AG04450 (cell line): Measurements from ENCODE around the gene PIH1D1. TPM values are rescaled to one million over a fixed set of nuclear protein-coding genes. Genes with fewer than 3 reads are reported as not detected.

ENCODE experiments used
- CTCF ChIA-PET: fragments of 300-600, 350-600 bp; formaldehyde crosslinking; extraction: SDS; loops from one replicate; lab custom pipeline; 2022; ENCODE audit warnings: antibody characterized with exemption, inconsistent platforms; lab: Charles Lee
- POLR2A ChIA-PET: fragments of 350-600 bp; formaldehyde crosslinking; extraction: SDS; loops from one replicate; lab custom pipeline; 2021; ENCODE audit warnings: antibody characterized with exemption, inconsistent platforms; lab: Yijun Ruan, JAX
- DNase-seq: peaks from one replicate; pipeline ENCODE4 v3.0.0-alpha.2; 2011; ENCODE audit warnings: low read depth, low spot score
- H3K27ac ChIP-seq: one replicate; pipeline ENCODE4 v1.5.1; 2012; ENCODE audit warnings: low read depth, low read length, control low read depth
- H3K27me3 ChIP-seq: one replicate; pipeline ENCODE4 v1.6.0; 2012; ENCODE audit warnings: low read length; ENCODE audit not compliant: control insufficient read depth, insufficient read depth
- H3K4me3 ChIP-seq: 2 replicates; pipeline ENCODE4 v1.5.1; 2011; ENCODE audit warnings: mild to moderate bottlenecking, low read depth, low read length, control low read depth
- H3K9me3 ChIP-seq: 2 replicates; pipeline ENCODE4 v1.5.1; 2012; ENCODE audit warnings: low read length; ENCODE audit not compliant: control insufficient read depth, insufficient read depth
- polyA plus RNA-seq: library from polyadenylated mRNA; depleted of rRNA; stranded (reverse); fragments of >200 nt; gene quantifications from 2 replicates; pipeline ENCODE4 v1.2.3, GENCODE V29; 2011
- TF ChIP-seq, protein P1 (sequence below): IDR thresholded peaks from 2 replicates; pipeline ENCODE4 v1.5.1; 2011; ENCODE audit warnings: low read depth, low read length, control low read depth, inconsistent platforms

Gene PIH1D1
- polyA plus RNA-seq, 1 experiment, result 62.5 TPM

DNA sequence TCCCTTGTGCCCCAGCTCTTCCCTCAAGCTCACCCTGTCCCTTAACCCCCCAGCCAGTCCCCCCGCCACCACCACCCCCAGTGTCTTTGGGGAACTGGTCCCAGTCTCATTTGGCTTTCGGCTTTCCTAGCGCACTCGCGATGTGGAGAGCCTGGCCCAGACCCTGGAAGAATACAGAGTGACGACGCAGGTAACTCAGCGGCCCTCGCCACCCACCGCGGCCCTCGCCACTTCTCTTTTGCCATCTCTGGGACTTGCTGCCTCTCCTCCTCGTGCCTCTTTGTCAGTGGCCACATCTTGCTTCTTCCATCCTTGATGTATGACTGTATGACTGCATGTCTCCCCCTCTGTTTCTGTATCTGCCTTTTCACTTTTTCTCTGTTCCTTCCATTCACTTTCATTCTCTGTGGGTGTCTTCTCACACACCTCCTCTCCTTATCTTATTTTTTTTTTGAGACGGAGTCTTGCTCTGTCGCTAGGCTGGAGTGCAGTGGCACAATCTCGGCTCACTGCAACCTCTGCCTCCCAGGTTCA is 44.1 kb downstream of the PIH1D1 start:
- Histone ChIP-seq H3K27ac (no peak overlapping the region), H3K27me3 (peaks cover 22% of the 10 kb centered on the region), H3K4me3 (no peak overlapping the region), H3K9me3 (no peaks in the 10 kb centered on the region)
- no peak for DNase-seq
- TF ChIP-seq, protein P1, sequence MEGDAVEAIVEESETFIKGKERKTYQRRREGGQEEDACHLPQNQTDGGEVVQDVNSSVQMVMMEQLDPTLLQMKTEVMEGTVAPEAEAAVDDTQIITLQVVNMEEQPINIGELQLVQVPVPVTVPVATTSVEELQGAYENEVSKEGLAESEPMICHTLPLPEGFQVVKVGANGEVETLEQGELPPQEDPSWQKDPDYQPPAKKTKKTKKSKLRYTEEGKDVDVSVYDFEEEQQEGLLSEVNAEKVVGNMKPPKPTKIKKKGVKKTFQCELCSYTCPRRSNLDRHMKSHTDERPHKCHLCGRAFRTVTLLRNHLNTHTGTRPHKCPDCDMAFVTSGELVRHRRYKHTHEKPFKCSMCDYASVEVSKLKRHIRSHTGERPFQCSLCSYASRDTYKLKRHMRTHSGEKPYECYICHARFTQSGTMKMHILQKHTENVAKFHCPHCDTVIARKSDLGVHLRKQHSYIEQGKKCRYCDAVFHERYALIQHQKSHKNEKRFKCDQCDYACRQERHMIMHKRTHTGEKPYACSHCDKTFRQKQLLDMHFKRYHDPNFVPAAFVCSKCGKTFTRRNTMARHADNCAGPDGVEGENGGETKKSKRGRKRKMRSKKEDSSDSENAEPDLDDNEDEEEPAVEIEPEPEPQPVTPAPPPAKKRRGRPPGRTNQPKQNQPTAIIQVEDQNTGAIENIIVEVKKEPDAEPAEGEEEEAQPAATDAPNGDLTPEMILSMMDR, result no peak
- ChIA-PET POLR2A (no interaction called here), CTCF (no interaction called here)

DNA sequence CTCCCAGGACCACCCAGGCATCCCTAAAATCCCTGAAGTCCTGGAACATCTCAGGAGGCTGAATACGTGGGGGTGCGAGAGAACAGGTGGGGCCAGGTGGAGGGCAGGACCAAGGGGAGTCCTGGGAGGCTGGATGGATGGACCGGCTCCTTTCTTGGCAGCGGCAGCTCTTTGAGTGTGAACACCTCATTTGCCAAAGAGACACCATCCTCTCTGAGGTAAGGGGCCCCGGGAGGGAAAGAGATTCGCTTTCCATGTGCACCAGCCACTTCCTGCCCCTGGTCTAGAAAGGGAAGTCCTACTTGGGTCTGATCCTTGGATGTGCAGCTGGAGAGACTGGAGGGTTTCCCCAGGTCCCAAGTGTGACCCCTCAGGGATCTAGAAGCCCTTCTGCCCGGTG is 44.5 kb downstream of the PIH1D1 start:
- POLR2A ChIA-PET, result no interaction called here
- TF ChIP-seq, protein P1, result no peak
- peaks cover 21% of the 10 kb centered on the region for H3K27me3 ChIP-seq
- no peak for DNase-seq
- no peaks in the 10 kb centered on the region for H3K9me3 ChIP-seq
- CTCF ChIA-PET, result no interaction called here
- no peak overlapping the region for H3K27ac ChIP-seq
- H3K4me3 ChIP-seq, result no peak overlapping the region

DNA sequence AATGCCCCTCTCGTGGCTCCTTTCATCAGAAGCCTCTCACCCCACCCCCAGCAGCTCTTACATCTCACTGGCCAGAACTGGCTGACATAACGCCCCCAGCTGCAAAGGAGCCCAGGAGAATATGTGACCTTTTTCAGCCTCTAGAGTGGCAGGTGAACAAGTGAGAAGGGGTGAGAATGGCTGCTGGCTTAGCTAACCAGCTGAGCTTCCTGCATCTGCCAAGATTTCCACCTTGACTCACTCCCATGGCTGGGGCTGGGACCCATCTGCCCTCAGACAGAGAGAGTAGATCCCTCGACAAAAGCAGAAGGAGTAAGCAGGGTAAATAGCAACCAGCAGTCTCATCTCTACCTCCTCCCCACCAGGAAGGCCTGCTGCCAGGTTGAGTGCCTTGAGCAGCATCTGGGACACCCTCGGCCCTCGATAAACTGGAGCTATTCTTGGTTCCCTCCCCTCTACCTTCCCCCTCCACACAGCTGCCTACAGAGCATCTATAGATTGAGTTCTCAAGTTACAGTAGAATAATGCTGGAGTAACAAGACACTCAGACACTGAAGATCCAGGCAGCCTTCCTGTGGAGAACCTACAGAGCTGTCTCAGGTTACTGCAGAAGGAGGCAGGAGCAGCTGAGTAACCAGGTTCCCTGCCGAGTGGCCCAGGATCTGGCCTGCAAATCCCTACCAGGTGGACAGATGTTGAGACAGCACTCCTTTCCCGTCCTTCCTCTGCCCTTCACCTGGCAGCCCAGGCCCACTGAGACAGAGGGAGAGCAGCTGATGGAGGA is 48.0 kb downstream of the PIH1D1 start:
- Histone ChIP-seq H3K9me3 (no peaks in the 10 kb centered on the region), H3K27me3 (peaks cover 26% of the 10 kb centered on the region), H3K27ac (no peak overlapping the region), H3K4me3 (no peak overlapping the region)
- ChIA-PET POLR2A (interaction anchor here (0.6 kb wide), 1 partner anchor 50 kb away, joined by 4 read pairs; the partner anchor contains the start of gene ALDH16A1), CTCF (interaction anchor here (0.6 to 0.7 kb wide), 2 partner anchors 41 to 103 kb away, joined by 3 to 6 read pairs; no protein-coding TSS in a partner anchor)
- no peak for DNase-seq
- TF ChIP-seq, protein P1, result no peak

DNA sequence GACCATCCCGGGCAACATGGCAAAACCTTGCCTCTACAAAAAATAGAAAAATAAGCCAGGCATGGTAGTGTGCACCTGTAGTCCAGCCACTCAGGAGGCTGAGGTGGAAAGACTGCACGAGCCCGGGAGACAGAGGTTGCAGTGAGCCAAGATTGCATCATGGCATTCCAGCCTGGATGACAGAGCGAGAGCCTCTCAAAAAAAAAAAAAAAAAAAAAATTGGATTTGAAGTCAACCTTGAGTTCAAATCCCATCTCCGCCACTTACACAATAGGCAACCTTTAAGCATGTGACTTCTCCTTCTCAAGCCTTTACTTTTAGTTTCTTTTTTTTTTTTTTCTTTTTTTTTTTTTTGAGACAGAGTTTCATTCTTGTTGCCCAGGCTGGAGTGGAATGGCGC is 51.6 kb downstream of the PIH1D1 start:
- DNase-seq, result no peak
- CTCF ChIA-PET, result interaction anchor here (0.6 kb wide), 1 partner anchor 45 kb away, joined by 3 read pairs; no protein-coding TSS in a partner anchor
- TF ChIP-seq, protein P1, result no peak

DNA sequence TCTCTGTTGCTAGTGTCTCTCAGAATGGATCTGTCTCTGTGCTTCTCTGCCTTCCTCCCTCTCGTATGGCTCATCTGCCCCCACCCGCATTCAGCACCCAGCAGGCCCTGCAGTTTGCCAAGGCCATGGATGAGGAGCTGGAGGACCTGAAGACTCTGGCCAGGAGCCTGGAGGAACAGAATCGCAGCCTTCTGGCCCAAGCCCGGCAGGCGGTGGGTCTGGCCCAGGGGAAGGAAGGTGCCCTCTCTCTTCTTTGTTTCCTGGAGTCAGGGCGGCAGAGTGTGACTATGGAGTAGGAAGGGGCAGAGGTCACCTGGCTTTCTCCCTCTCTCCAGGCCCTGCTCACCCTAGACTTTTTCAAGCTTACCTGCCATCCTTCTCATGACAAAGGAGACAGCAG is 52.7 kb downstream of the PIH1D1 start:
- TF ChIP-seq, protein P1, result no peak
- no peak overlapping the region for H3K4me3 ChIP-seq
- H3K27ac ChIP-seq, result no peak overlapping the region
- DNase-seq, result no peak
- ChIA-PET POLR2A (no interaction called here), CTCF (no interaction called here)
- H3K9me3 ChIP-seq, result no peaks in the 10 kb centered on the region
- peaks cover 37% of the 10 kb centered on the region for H3K27me3 ChIP-seq

More for the DNA sequence above, 51.6 kb downstream of the PIH1D1 start:
- no peak overlapping the region for H3K27ac ChIP-seq
- no peaks in the 10 kb centered on the region for H3K9me3 ChIP-seq
- H3K4me3 ChIP-seq, result no peak overlapping the region
- POLR2A ChIA-PET, result no interaction called here
- H3K27me3 ChIP-seq, result peaks cover 27% of the 10 kb centered on the region
